SU-DHL-6 (cell line): ENCODE results near the gene CDH1.

Experiments
- H2AFZ ChIP-seq: fragments of 200-600 bp; sonication (generic); 2 replicates; pipeline ENCODE4 v1.6.1; 2014; ENCODE audit warnings: low read depth, mild to moderate bottlenecking, moderate library complexity, mixed read lengths, antibody characterized with exemption, low read length; ENCODE audit not compliant: severe bottlenecking
- H3F3A ChIP-seq: fragments of 200-600 bp; shearing (Covaris generic); 2 replicates; pipeline ENCODE4 v1.6.0; 2016; ENCODE audit warnings: antibody characterized with exemption, mild to moderate bottlenecking; ENCODE audit not compliant: insufficient read depth
- H3K27ac ChIP-seq: fragments of 200-600 bp; sonication (generic); 2 replicates; pipeline ENCODE4 v1.5.1; 2016; ENCODE audit warnings: low read depth, mild to moderate bottlenecking, low read length, moderate library complexity, mixed read lengths
- H3K27me3 ChIP-seq: fragments of 200-600 bp; sonication (generic), shearing (Covaris generic); 2 replicates; pipeline ENCODE4 v1.6.0; 2014; ENCODE audit warnings: mild to moderate bottlenecking, low read length
- H3K36me3 ChIP-seq: fragments of 200-600 bp; sonication (generic); 2 replicates; pipeline ENCODE4 v1.6.1; 2014; ENCODE audit warnings: mild to moderate bottlenecking, low read length, mixed read lengths
- H3K4me2 ChIP-seq: fragments of 300-600, 200-600 bp; shearing (Covaris generic), sonication (generic); 2 replicates; pipeline ENCODE4 v1.6.0; 2014; ENCODE audit warnings: low read length, low read depth, mild to moderate bottlenecking; ENCODE audit not compliant: poor library complexity, severe bottlenecking
- H3K4me3 ChIP-seq: fragments of 200-600 bp; sonication (generic); 2 replicates; pipeline ENCODE4 v1.5.1; 2014; ENCODE audit warnings: antibody characterized with exemption, low read length, mild to moderate bottlenecking, mixed read lengths; ENCODE audit not compliant: insufficient read depth, poor library complexity, severe bottlenecking
- H3K79me2 ChIP-seq: fragments of 200-600 bp; sonication (generic); 2 replicates; pipeline ENCODE4 v1.6.1; 2014; ENCODE audit warnings: mild to moderate bottlenecking, low read length, moderate library complexity; ENCODE audit not compliant: insufficient read depth
- H3K9ac ChIP-seq: fragments of 200-600 bp; sonication (generic); 2 replicates; pipeline ENCODE4 v1.7.0; 2014; ENCODE audit warnings: mild to moderate bottlenecking, low read length
- H3K9me2 ChIP-seq: fragments of 200-600 bp; sonication (generic); replicated peaks from 2 replicates; pipeline ENCODE4 v1.6.1; 2014; ENCODE audit warnings: low read length; ENCODE audit not compliant: insufficient read depth
- H3K9me3 ChIP-seq: fragments of 200-600 bp; sonication (generic); 2 replicates; pipeline ENCODE4 v1.6.1; 2014; ENCODE audit warnings: low read length, mixed read lengths; ENCODE audit not compliant: insufficient read depth
- H4K20me1 ChIP-seq: fragments of 200-600 bp; sonication (generic); 2 replicates; pipeline ENCODE4 v1.6.1; 2014; ENCODE audit warnings: low read depth, mild to moderate bottlenecking, antibody characterized with exemption, low read length, moderate library complexity, mixed read lengths
- EZH2phosphoT487 ChIP-seq: fragments of 200-600 bp; sonication (generic), shearing (Covaris generic); conservative IDR thresholded peaks from 2 replicates; pipeline ENCODE4 v1.6.1; 2018; ENCODE audit warnings: mild to moderate bottlenecking, antibody characterized with exemption, low read length, moderate library complexity, mixed read lengths
- TF ChIP-seq, protein P1 (sequence below): fragments of 200-600 bp; sonication (generic); IDR thresholded peaks from one replicate; pipeline ENCODE4 v1.5.1; 2017; ENCODE audit warnings: antibody characterized with exemption, mild to moderate bottlenecking, low read length, moderate library complexity; ENCODE audit not compliant: insufficient read depth, poor library complexity, severe bottlenecking

The CDH1 gene

DNA sequence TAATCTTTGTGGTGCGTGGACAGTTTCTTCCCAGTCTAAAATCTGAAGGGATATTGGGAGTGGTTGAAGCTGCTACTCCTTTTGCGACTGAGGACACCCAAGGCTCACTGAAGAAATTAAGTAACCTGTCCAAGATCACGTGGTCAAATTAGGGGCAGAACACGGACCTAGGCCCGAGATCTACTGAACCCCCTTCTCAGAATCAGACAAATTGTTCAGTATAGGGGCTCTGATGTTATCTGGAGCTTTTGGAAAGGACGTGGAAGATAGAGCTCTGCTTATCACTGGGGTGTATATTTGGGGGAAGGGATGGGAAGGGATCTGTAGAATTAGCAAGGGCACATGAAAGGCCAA, 107.1 kb downstream of the CDH1 start:
- Histone ChIP-seq H3K36me3 (no peaks in the 10 kb centered on the region), H4K20me1 (no peaks in the 10 kb centered on the region), H3K27me3 (no peaks in the 10 kb centered on the region), H3K79me2 (peaks cover 28% of the 10 kb centered on the region), H3F3A (no peaks in the 10 kb centered on the region; the same call in 1 of the 2 replicates), H3K4me2 (peak overlapping the region; percentile 83), H3K27ac (peak overlapping the region; percentile 63), H3K9me3 (no peaks in the 10 kb centered on the region), H3K9me2 (no peaks in the 10 kb centered on the region), H3K4me3 (peak overlapping the region; percentile 67), H2AFZ (peak overlapping the region; percentile 87), H3K9ac (peak overlapping the region; percentile 78)
- TF ChIP-seq EZH2phosphoT487: no peak
- TF ChIP-seq, protein P1, sequence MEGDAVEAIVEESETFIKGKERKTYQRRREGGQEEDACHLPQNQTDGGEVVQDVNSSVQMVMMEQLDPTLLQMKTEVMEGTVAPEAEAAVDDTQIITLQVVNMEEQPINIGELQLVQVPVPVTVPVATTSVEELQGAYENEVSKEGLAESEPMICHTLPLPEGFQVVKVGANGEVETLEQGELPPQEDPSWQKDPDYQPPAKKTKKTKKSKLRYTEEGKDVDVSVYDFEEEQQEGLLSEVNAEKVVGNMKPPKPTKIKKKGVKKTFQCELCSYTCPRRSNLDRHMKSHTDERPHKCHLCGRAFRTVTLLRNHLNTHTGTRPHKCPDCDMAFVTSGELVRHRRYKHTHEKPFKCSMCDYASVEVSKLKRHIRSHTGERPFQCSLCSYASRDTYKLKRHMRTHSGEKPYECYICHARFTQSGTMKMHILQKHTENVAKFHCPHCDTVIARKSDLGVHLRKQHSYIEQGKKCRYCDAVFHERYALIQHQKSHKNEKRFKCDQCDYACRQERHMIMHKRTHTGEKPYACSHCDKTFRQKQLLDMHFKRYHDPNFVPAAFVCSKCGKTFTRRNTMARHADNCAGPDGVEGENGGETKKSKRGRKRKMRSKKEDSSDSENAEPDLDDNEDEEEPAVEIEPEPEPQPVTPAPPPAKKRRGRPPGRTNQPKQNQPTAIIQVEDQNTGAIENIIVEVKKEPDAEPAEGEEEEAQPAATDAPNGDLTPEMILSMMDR: no peak

DNA sequence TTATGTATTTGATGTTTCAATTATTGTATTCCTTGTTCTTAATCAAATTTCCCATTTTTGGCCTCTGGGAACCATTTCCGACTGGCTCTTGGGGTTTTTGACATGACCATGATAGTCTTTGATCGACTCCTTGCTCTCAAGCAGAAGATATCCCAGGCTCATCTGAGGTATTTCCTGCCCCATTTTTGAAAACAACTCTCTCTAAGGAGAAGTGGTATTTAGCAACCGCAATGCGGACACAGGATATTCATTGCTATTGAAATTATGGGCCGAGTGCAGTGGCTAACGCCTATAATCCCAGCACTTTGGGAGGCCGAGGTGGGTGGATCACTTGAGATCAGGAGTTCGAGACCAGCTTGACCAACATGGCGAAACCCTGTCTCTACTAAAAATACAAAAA, 111.7 kb downstream of the CDH1 start:
- Histone ChIP-seq H3F3A (no peaks in the 10 kb centered on the region; the same call in 1 of the 2 replicates), H3K9me2 (no peaks in the 10 kb centered on the region), H3K79me2 (peaks cover 62% of the 10 kb centered on the region), H3K27me3 (no peaks in the 10 kb centered on the region), H3K4me2 (no peak overlapping the region), H3K27ac (no peak overlapping the region), H4K20me1 (peaks cover 6% of the 10 kb centered on the region), H3K9me3 (no peaks in the 10 kb centered on the region), H3K36me3 (no peaks in the 10 kb centered on the region; the same call in 1 of the 2 replicates), H3K9ac (no peak overlapping the region), H3K4me3 (no peak overlapping the region), H2AFZ (no peak overlapping the region)
- no peak for TF ChIP-seq EZH2phosphoT487
- TF ChIP-seq, protein P1: no peak

DNA sequence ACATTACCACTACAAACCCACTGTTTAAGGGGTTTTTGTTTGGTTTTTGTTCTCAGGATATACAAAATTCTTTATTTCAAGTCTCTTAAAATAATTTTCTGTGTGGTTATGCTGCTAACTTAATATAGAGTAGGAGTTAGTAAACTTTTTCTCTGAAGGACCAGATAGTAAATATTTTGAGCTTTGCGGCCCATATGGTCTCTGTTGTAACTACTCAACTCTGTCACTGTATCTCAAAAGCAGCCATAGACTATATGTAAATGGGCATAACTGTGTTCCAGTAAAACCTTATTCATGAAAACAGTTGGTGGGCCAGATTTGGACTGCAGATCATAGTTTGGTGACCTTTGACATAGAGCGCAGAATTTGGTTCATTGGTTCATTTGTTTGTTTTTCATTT, 113.4 kb downstream of the CDH1 start:
- Histone ChIP-seq H3K27ac (no peak overlapping the region), H2AFZ (no peak overlapping the region), H3K36me3 (no peaks in the 10 kb centered on the region; the same call in 1 of the 2 replicates), H3K9me3 (no peaks in the 10 kb centered on the region), H3K4me3 (no peak overlapping the region), H3K27me3 (no peaks in the 10 kb centered on the region), H3K9me2 (no peaks in the 10 kb centered on the region), H4K20me1 (peaks cover 6% of the 10 kb centered on the region), H3K79me2 (peaks cover 61% of the 10 kb centered on the region), H3K9ac (no peak overlapping the region), H3K4me2 (no peak overlapping the region), H3F3A (no peaks in the 10 kb centered on the region)
- TF ChIP-seq EZH2phosphoT487: no peak
- TF ChIP-seq, protein P1: no peak

DNA sequence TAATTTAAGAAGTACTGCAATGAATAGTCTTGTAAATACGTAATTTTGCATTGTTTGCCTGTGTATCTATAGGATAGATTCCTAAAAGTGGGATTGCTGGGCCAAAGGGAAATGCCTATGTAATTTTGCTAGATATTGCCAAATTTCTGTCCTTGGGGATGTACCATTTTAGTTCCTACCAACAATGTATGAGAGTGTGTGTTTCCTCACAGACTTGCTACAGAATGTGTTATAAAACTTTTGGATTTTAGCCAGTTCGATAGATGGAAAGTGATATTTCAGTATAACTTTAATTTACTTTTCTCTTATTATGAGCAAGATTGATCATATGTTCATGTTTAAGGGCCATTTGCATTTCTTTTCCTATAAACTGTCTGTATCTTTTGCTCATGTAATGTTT, 114.5 kb downstream of the CDH1 start:
- Histone ChIP-seq H3K9me2 (no peaks in the 10 kb centered on the region), H3K27me3 (no peaks in the 10 kb centered on the region), H3K4me3 (no peak overlapping the region), H2AFZ (no peak overlapping the region), H4K20me1 (peaks cover 6% of the 10 kb centered on the region), H3K79me2 (peaks cover 69% of the 10 kb centered on the region), H3K4me2 (no peak overlapping the region), H3K9ac (no peak overlapping the region), H3K27ac (no peak overlapping the region), H3K9me3 (no peaks in the 10 kb centered on the region), H3K36me3 (no peaks in the 10 kb centered on the region; the same call in 1 of the 2 replicates), H3F3A (no peaks in the 10 kb centered on the region)
- TF ChIP-seq EZH2phosphoT487: no peak
- TF ChIP-seq, protein P1: no peak
